HEK293T (cell line): ENCODE results near the gene BEND5.

ENCODE experiments used
- CTCF ChIA-PET: fragments of 350-600 bp; formaldehyde crosslinking; extraction: SDS; loops from one replicate; lab custom pipeline; 2021; ENCODE audit warnings: antibody characterized with exemption, inconsistent platforms; lab: Yijun Ruan, JAX
- POLR2A ChIA-PET: fragments of 350-600 bp; formaldehyde crosslinking; extraction: SDS; loops from one replicate; lab custom pipeline; 2020; ENCODE audit warnings: antibody characterized with exemption, inconsistent platforms; lab: Yijun Ruan, JAX
- DNase-seq: peaks from one replicate; pipeline ENCODE4 v3.0.0; 2012; ENCODE audit warnings: mixed read lengths; ENCODE audit errors: extremely low spot score
- ARNT ChIP-seq: fragments of 450-650 bp; IDR thresholded peaks from 2 replicates; pipeline ENCODE4 v1.6.1; 2017; ENCODE audit warnings: mild to moderate bottlenecking
- BHLHE40 ChIP-seq: fragments of 450-650 bp; IDR thresholded peaks from 2 replicates; pipeline ENCODE4 v1.6.1; 2016; ENCODE audit warnings: mild to moderate bottlenecking, moderate library complexity, borderline replicate concordance
- CTBP1 ChIP-seq: fragments of 450-650 bp; IDR thresholded peaks from 2 replicates; pipeline ENCODE4 v1.6.1; 2016; ENCODE audit warnings: borderline replicate concordance
- ELF4 ChIP-seq: fragments of 450-650 bp; IDR thresholded peaks from 2 replicates; pipeline ENCODE4 v1.6.1; 2017; ENCODE audit warnings: antibody characterized with exemption
- FOXA1 ChIP-seq: fragments of 450-650 bp; IDR thresholded peaks from 2 replicates; pipeline ENCODE4 v1.6.1; 2016; ENCODE audit warnings: mild to moderate bottlenecking
- FOXK2 ChIP-seq: fragments of 450-650 bp; IDR thresholded peaks from 2 replicates; pipeline ENCODE4 v1.6.1; 2016; ENCODE audit warnings: mild to moderate bottlenecking
- FOXM1 ChIP-seq: fragments of 450-650 bp; IDR thresholded peaks from 2 replicates; pipeline ENCODE4 v1.6.1; 2017; ENCODE audit warnings: mild to moderate bottlenecking, borderline replicate concordance
- HDGF ChIP-seq: fragments of 450-650 bp; IDR thresholded peaks from 2 replicates; pipeline ENCODE4 v1.6.1; 2017; ENCODE audit warnings: antibody characterized with exemption, borderline replicate concordance
- L3MBTL2 ChIP-seq: fragments of 450-650 bp; conservative IDR thresholded peaks from 2 replicates; pipeline ENCODE4 v1.6.1; 2016; ENCODE audit warnings: mild to moderate bottlenecking
- LEF1 ChIP-seq: fragments of 450-650 bp; IDR thresholded peaks from 2 replicates; pipeline ENCODE4 v1.6.1; 2017; ENCODE audit warnings: mild to moderate bottlenecking, borderline replicate concordance
- NFRKB ChIP-seq: fragments of 450-650 bp; IDR thresholded peaks from 2 replicates; pipeline ENCODE4 v1.6.1; 2016; ENCODE audit warnings: mild to moderate bottlenecking, moderate library complexity
- SP1 ChIP-seq: fragments of 450-650 bp; IDR thresholded peaks from 2 replicates; pipeline ENCODE4 v1.6.1; 2017
- SUZ12 ChIP-seq: fragments of 450-650 bp; IDR thresholded peaks from 2 replicates; pipeline ENCODE4 v1.6.1; 2016; ENCODE audit warnings: mild to moderate bottlenecking
- TARDBP ChIP-seq: fragments of 450-650 bp; IDR thresholded peaks from 2 replicates; pipeline ENCODE4 v1.6.1; 2016
- ZNF384 ChIP-seq: fragments of 450-650 bp; IDR thresholded peaks from 2 replicates; pipeline ENCODE4 v1.6.1; 2016
- TF ChIP-seq, protein P1 (sequence below): fragments of 450-650 bp; IDR thresholded peaks from 2 replicates; pipeline ENCODE4 v1.6.1; 2016

BEND5 gene

DNA sequence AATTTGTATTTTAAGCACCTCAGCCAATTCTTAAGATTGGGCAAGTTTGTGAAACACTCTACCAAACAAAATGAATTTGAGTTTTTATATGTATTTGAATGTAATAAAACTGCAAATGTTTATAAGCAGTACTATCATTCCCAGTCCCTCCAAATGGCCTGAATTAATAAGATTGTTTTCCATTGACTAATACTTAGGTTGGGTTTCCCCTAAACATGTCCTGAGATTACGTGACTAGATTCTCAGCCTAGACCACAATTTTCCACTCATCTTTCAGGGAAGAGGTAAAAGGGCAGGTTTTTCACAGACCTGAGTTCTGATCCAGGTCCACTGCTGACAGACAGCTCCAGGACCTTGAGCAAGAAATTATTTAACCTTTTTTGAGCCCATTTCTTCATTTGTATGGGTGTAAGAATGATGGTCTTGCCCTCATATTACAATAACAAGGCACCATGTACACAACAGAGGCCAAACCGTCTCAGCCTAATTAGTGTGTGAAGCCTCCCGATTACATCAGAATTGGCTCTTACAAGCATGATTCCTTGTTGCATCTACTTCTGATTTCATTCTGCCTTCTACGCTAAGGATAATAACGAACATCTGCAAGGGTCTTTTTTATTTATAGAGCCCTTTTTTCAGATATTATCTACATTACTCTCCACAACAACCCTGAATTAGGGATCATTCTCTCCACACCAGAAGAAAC is 51.2 kb downstream of the BEND5 start:
- POLR2A ChIA-PET = no interaction called here
- CTCF ChIA-PET = no interaction called here
- no peak for DNase-seq
- TF ChIP-seq FOXK2 = no peak

GRCh38 chr1:48720929-48721328 is 55.8 kb downstream of the BEND5 start:
- TF ChIP-seq L3MBTL2 (no peak), NFRKB (no peak), FOXA1 (no peak), SUZ12 (no peak), FOXM1 (no peak), ARNT (no peak), SP1 (no peak), BHLHE40 (no peak), LEF1 (no peak), HDGF (no peak), ZNF384 (no peak), TARDBP (no peak), CTBP1 (no peak), ELF4 (no peak), FOXK2 (no peak)
- TF ChIP-seq, protein P1, sequence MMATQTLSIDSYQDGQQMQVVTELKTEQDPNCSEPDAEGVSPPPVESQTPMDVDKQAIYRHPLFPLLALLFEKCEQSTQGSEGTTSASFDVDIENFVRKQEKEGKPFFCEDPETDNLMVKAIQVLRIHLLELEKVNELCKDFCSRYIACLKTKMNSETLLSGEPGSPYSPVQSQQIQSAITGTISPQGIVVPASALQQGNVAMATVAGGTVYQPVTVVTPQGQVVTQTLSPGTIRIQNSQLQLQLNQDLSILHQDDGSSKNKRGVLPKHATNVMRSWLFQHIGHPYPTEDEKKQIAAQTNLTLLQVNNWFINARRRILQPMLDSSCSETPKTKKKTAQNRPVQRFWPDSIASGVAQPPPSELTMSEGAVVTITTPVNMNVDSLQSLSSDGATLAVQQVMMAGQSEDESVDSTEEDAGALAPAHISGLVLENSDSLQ = no peak
- CTCF ChIA-PET = no interaction called here
- POLR2A ChIA-PET = no interaction called here
- DNase-seq = no peak

DNA sequence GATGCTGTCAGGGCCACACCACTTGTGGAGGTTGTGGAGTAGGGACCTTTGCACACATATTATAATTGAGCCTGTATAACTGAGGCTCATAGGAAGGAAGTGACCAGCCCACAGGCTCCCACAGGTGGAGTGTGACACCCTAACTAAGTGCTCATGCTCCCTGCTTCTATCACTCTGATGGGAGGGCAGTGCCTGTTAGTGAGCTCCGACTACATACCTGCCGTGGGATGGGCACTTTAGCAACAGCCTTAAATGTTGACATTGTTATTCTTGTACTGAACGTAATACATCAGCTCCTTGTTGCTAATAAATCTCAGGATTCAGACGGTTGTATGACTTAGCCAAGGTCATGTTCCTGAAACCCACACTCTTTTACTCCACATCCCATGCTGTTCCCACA is 58.0 kb downstream of the BEND5 start:
- DNase-seq = no peak
- ChIA-PET CTCF (interaction anchor here (1.1 kb wide), 1 partner anchor 99 kb away, joined by 3 read pairs; no protein-coding TSS in a partner anchor), POLR2A (no interaction called here)
- TF ChIP-seq LEF1 (no peak), NFRKB (no peak), TARDBP (no peak), SUZ12 (no peak), BHLHE40 (no peak), ARNT (no peak), ELF4 (no peak), FOXK2 (no peak), CTBP1 (no peak), HDGF (no peak), L3MBTL2 (no peak), FOXM1 (no peak), FOXA1 (no peak)
- TF ChIP-seq, protein P1 = no peak

- ChIA-PET CTCF (interaction anchor here (1.1 kb wide), 1 partner anchor 99 kb away, joined by 3 read pairs; no protein-coding TSS in a partner anchor), POLR2A (no interaction called here)
- TF ChIP-seq, protein P1 = no peak
- no peak for TF ChIP-seq ARNT
- TF ChIP-seq SUZ12 = no peak
- no peak for DNase-seq
These were observed 58.5 kb downstream of the BEND5 start for GRCh38 chr1:48718116-48718630.

DNA sequence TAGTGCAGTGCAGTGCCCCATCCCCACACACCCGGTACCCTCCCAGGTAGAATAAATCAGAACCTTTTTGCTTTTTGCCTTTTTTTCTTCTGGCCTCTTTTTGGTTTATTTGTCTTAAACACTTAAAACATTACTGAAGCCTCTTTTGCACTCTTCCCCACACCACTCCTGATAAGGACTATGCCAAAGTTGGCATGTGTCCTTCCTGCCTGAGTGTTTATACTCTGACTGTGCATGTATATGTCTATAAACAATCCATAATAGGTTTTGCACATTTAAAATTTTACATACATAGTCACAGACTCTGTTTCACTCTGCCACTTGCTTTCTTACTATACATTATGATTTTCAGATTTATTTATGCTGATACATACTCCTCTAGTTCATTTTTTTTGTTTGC is 59.6 kb downstream of the BEND5 start:
- TF ChIP-seq BHLHE40 = no peak
- ChIA-PET POLR2A (no interaction called here), CTCF (interaction anchor here (1.2 kb wide), 1 partner anchor 19 kb away, joined by 3 read pairs; no protein-coding TSS in a partner anchor)
- DNase-seq = no peak

DNA sequence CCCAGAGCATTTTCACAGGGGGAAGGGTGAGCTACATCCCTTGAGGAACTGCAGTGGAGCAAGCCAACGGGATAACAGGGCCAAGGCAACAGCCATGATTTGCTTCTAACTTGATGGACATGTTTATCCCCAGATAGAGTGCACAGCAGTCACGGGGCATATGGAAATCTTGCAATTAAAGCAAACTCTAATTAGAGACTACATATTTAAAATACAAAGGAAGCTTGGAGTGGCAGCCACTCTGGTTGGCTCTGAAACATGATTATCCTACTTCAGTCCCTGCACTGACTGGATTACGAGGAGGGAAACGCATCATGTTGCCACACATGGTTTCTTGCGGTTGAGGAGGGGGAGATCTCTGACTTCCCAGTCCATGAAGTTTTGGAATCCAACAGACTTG is 60.8 kb downstream of the BEND5 start:
- TF ChIP-seq ARNT = no peak
- TF ChIP-seq CTBP1 = no peak
- TF ChIP-seq SP1 = no peak
- no peak for TF ChIP-seq SUZ12
- TF ChIP-seq FOXM1 = no peak
- TF ChIP-seq ELF4 = no peak
- no peak for TF ChIP-seq BHLHE40
- no peak for TF ChIP-seq L3MBTL2
- TF ChIP-seq ZNF384 = no peak
- TF ChIP-seq, protein P1 = no peak
- TF ChIP-seq HDGF = no peak
- no peak for TF ChIP-seq NFRKB
- no peak for DNase-seq
- POLR2A ChIA-PET = no interaction called here
- CTCF ChIA-PET = interaction anchor here (1.2 kb wide), 1 partner anchor 18 kb away, joined by 3 read pairs; no protein-coding TSS in a partner anchor
